H1 (cell line): Measurements from ENCODE around the gene DOCK11.

Experiments used
- CBX5 ChIP-seq: fragments of 300-800, 300-1000 bp; sonication (generic); IDR thresholded peaks from 2 replicates; pipeline ENCODE4 v1.7.1; 2016; ENCODE audit warnings: antibody characterized with exemption, low read length, low read depth
- POLR2A ChIP-seq, 2 experiments: IDR thresholded peaks; 1 replicate in 1 of 2; 2 replicates in 1 of 2; pipeline ENCODE4 v1.6.1; 2011; ENCODE audit warnings: low read depth in 2 of 2, low read length in 2 of 2, mild to moderate bottlenecking in 2 of 2; ENCODE audit errors: control extremely low read depth in 1 of 2
- POLR2AphosphoS5 ChIP-seq: IDR thresholded peaks from 2 replicates; pipeline ENCODE4 v1.6.1; 2011; ENCODE audit warnings: low read depth, low read length
- TF ChIP-seq, protein P1 (sequence below), 3 experiments: IDR thresholded peaks; 1 replicate in 2 of 3; 2 replicates in 1 of 3; pipeline versions ENCODE4 v1.5.1 to v1.6.1; 2011; ENCODE audit warnings: low read length in 3 of 3, mild to moderate bottlenecking in 3 of 3, inconsistent platforms in 2 of 3, low read depth in 1 of 3, moderate library complexity in 1 of 3; ENCODE audit not compliant: insufficient read depth in 1 of 3; ENCODE audit errors: control extremely low read depth in 1 of 3
- TF ChIP-seq, protein P2 (sequence below): IDR thresholded peaks from 2 replicates; pipeline ENCODE4 v1.6.1; 2011; ENCODE audit warnings: low read length, improper control_type of control experiment

DNA sequence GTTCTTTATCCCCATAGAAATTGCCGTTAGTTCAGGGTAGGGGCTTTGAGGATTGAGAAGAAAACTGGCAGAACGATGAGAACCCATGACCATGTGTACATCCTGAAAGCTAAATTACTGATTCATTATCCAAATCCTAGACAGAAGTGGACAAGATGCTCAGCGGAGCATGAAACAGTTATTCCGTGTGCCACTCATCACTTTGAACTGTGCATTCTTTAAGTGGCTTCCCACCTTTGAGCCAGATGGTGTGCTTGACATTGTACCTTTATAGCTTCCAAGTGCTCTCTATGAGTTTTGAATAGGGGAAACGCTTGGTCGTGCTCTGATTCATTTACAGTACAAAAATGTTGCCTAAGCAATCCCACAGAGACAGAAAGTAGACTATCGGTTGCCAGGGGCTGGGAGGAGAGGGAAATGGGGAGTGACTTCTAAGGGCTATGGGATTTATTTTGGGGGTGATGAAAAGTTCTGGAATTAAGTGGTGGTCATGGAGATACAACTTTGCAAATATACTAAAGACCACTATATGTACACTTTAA is 100.0 kb downstream of the DOCK11 start:
- TF ChIP-seq POLR2A (IDR thresholded peaks at IDR 0.05; ENCODE audit: control extremely low read depth in 1 of 2, low read depth in 2 of 2, low read length in 2 of 2): no peak
- no peak for TF ChIP-seq POLR2AphosphoS5
- TF ChIP-seq, protein P1, sequence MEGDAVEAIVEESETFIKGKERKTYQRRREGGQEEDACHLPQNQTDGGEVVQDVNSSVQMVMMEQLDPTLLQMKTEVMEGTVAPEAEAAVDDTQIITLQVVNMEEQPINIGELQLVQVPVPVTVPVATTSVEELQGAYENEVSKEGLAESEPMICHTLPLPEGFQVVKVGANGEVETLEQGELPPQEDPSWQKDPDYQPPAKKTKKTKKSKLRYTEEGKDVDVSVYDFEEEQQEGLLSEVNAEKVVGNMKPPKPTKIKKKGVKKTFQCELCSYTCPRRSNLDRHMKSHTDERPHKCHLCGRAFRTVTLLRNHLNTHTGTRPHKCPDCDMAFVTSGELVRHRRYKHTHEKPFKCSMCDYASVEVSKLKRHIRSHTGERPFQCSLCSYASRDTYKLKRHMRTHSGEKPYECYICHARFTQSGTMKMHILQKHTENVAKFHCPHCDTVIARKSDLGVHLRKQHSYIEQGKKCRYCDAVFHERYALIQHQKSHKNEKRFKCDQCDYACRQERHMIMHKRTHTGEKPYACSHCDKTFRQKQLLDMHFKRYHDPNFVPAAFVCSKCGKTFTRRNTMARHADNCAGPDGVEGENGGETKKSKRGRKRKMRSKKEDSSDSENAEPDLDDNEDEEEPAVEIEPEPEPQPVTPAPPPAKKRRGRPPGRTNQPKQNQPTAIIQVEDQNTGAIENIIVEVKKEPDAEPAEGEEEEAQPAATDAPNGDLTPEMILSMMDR (IDR thresholded peaks at IDR 0.05; ENCODE audit: control extremely low read depth in 1 of 3, insufficient read depth in 1 of 3, low read depth in 1 of 3, low read length in 3 of 3): no peak
- TF ChIP-seq, protein P2, sequence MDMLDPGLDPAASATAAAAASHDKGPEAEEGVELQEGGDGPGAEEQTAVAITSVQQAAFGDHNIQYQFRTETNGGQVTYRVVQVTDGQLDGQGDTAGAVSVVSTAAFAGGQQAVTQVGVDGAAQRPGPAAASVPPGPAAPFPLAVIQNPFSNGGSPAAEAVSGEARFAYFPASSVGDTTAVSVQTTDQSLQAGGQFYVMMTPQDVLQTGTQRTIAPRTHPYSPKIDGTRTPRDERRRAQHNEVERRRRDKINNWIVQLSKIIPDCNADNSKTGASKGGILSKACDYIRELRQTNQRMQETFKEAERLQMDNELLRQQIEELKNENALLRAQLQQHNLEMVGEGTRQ: no peak
- TF ChIP-seq CBX5: no peak
